T-helper 9 cell (primary cell): Measurements from ENCODE around the gene CTU2.

Experiments used
- DNase-seq: peaks from one replicate; pipeline ENCODE4 v3.0.0-alpha.2; 2020

Gene CTU2

GRCh38 chr16:88681709-88682451 lies 24.4 kb upstream of the CTU2 start:
- DNase-seq = no peak

- no peak for DNase-seq
Observed at GRCh38 chr16:88684569-88685155, 21.6 kb upstream of the CTU2 start.

DNA sequence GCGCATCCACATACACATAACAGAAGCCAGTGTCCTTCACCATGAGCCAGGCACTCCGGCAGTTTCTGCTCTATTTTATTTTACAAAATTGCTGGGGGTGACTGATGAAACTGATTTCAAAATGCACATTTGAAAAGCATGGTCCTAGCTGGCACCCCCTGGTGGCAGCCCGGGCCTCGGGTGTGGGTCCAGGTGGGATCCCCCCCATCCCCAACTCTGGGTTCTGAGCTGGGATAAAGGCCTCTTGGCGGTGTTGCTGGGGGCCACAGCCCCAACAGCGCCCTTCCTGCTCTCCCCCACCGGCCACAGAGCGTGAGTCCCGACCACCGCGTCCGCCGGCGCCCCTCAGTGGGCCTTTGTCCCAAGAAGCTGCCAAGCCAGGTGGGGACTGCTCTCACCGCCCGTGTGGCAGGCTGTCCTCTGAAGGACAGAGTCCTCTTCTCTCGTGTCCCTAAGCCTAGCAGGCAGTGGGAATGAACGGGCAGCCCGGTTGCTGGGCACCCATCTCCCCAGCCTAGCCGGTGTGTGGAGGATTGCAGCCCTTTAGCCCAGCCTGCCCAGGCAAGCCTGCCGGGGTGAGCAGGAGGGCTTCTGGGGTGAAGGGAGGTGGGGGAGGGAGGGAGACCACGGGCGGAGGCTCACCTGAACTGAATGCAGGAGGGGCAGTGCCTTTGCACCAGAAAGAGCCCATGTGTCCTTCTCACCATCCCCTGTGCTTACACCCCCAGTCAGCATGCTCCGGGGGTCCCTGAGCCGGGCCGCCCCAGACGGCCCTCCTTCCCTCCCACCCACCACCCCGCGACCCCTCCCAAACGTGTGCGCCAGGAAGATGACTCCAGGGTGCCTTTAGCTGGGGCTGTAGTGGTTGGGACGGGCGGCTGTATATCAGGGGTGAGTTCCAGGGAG lies 20.9 kb upstream of the CTU2 start:
- peak; percentile 53 for DNase-seq

- DNase-seq = peak; percentile 44
Observed at GRCh38 chr16:88686062-88686438, 20.3 kb upstream of the CTU2 start.

DNA sequence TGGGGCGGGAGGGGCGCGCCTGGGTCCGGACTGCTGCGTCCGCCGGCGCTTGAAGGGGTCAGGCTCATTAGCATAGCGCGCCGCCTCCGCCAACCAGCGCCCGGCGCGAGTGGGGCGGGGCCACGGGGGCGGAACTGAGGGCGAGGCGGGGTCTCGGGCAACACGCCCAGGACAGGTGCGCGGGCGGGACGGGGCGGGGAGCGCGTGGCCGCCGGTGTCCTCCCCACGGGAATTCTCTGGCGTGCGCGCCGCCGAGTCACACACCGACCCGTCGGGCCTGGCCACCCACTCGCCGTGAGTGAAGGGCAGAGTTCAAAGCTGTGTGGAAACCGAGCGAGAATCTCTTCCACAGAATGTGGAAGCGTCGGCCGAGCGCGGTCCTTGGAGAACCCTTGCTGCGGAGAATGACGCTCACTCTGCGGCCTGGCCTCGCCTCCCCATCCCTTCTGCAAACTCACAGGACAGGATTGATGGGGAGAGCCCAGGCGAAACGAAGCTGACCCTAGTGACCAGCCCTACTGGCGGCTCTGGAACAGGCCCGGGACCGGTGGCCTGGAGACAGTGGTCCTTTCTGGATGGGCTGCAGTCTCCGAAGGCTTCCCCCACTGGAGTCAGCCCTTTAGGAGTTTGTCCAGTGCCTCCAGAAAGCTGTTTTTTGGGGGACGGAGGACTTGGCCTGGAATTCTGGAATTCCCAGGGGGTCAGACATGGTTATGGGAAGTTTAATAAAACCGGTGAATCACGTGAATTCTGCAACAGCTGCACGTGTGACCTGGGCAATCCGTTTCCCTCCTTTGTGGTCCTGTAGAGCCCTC lies 19.7 kb upstream of the CTU2 start, which contains the start of gene SNAI3:
SNAI3 (minus strand) TSS at position 69 of the 815 bp plus-strand sequence. CDS start 101 bp downstream, outside the sequence.
- DNase-seq = peak; percentile 84

DNA sequence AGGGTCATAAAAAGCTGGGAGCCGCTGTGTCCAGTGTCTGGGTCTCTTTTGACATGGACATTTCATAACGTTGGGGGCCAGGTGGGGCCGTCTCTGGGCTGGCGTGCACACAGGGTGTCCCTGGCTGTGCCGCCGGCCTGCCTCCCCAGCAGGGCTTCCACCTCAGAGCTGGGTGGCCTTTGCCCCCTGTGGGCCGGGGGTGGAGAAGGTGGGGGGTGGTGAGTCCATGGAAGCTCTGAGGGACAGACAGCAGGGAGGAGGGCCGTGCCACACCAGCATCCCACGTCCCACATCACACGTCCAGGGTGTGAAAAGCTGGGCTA lies 19.1 kb upstream of the CTU2 start:
- DNase-seq = no peak

- DNase-seq = no peak
Observed at GRCh38 chr16:88687676-88688012, 18.7 kb upstream of the CTU2 start.

- no peak for DNase-seq
Observed at GRCh38 chr16:88688013-88688778, 18.1 kb upstream of the CTU2 start.

DNA sequence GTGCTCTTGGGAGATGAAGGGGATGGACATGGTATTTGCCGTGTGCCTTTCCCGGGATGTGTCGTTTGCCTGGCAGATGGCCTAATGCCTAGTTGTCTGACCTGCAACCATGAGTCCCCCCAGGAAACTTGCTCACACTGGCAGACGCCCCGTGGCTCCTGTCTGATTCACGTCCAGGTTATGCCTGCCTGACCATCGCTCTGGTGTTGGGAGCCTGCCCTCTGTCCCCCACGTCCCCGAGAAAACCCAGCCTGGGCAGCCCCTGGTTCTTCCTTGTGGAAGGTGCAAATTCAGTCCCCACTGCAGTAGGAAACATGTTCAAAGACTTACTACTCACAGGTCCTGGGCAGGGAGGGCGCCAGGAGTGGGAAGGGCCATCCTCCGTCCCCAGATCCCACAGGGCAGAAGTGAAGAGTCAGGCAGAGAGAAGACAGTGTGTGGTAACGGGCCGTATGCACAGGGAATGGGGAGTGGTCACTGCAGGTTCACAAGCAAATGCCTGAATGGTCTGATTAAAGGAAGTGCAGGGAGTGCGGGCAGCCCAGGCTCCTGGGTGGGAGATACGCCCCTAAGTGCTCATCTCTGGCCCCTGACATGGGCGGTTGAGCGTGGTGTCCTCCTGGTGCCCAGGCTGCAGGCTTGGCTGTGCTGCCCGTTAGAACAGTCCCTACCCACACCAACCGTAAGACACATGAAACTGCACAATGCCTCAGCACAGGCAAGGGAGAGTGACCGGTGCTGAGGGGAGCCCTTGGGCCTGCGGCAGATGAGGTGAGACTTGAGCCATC lies 15.8 kb upstream of the CTU2 start:
- DNase-seq = no peak

- no peak for DNase-seq
Observed at GRCh38 chr16:88691129-88691813, 15.0 kb upstream of the CTU2 start.

- DNase-seq = no peak
Observed at GRCh38 chr16:88691924-88692560, 14.3 kb upstream of the CTU2 start.

DNA sequence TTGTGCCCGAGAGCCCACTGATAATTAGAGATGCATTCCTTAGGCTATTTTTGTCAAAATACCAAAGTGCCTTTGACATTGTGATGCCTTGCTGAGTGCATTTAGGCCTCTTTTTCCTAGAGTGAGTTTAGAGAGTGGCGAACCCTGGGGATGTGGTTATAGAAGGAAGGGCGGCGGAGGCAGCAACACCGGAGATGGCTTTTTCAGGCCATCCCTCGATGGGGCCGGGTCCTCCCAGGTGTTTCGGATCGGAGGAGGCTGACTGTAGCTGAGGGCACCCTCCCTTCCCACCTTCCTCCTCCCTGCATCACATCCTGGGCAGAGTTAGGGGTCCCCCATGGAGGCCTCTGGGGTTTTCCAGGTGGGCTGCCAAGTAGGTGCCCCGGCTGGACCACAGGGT lies 13.4 kb upstream of the CTU2 start:
- DNase-seq = no peak

- DNase-seq = no peak
Observed at GRCh38 chr16:88693420-88694177, 12.7 kb upstream of the CTU2 start.

GRCh38 chr16:88694221-88695087 lies 11.8 kb upstream of the CTU2 start:
- no peak for DNase-seq

DNA sequence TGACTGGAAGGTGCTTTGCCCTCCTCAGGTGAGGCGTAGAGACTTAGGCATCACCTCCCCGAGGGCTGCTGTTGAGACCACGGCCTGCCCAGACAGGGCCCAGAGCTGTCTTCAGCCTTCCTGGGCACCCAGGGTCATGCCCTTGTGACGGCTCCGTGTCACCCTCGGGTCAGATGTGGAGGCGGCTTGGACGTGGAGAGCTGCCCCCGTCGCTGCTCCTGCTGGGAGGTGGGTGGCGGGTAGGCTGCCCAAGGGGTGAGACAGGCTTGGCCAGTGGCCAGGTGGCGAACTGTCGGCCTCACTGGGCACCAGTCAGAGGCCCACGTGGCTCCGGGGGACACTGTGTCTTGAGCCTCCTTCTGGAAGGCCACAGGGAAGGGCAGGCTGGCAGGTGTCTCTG lies 11.1 kb upstream of the CTU2 start:
- no peak for DNase-seq

GRCh38 chr16:88695753-88696152 lies 10.6 kb upstream of the CTU2 start:
- DNase-seq = no peak

GRCh38 chr16:88696441-88696840 lies 9.9 kb upstream of the CTU2 start:
- DNase-seq = no peak

GRCh38 chr16:88697116-88697830 lies 9.0 kb upstream of the CTU2 start:
- DNase-seq = no peak
